Upper lobe of left lung (tissue), 6 donors: Measurements from ENCODE around the gene UBA1. TPM values are rescaled to one million over a fixed set of nuclear protein-coding genes. Genes with fewer than 3 reads are reported as not detected.

Experiments
- ATAC-seq, 2 donors: fragments of 200-7000 bp; cut with Tn5 transposase; one replicate each; pipeline ENCODE4 v1.9.1; 2022; ENCODE audit warnings: mild to moderate bottlenecking in 2 of 2, moderate library complexity in 2 of 2; ENCODE audit not compliant: low FRiP score in 2 of 2
- DNase-seq, 2 donors: peaks; one replicate each; pipeline ENCODE4 v3.0.0-alpha.2; 2019 to 2020
- H3K27ac ChIP-seq, 4 donors: fragments of 200-600 bp; sonication (generic); one replicate each; pipeline ENCODE4 v1.5.1; 2016 to 2019
- H3K27me3 ChIP-seq, 4 donors: fragments of 200-600 bp; sonication (generic); one replicate each; pipeline ENCODE4 v1.5.1; 2017 to 2019
- H3K36me3 ChIP-seq, 4 donors: fragments of 200-600 bp; sonication (generic); one replicate each; pipeline ENCODE4 v1.5.1; 2016 to 2019
- H3K4me1 ChIP-seq, 4 donors: fragments of 200-600 bp; sonication (generic); one replicate each; pipeline ENCODE4 v1.5.1; 2018 to 2019
- H3K4me3 ChIP-seq, 4 donors: fragments of 200-600 bp; sonication (generic); one replicate each; pipeline ENCODE4 v1.5.1; 2017 to 2019; ENCODE audit warnings: mild to moderate bottlenecking in 2 of 4, moderate library complexity in 1 of 4
- H3K9me3 ChIP-seq, 4 donors: fragments of 200-600 bp; sonication (generic); one replicate each; pipeline ENCODE4 v1.5.1; 2018 to 2019
- EP300 ChIP-seq, 4 donors: sonication (generic); formaldehyde crosslinking; IDR thresholded peaks; one replicate each; pipeline ENCODE4 v1.5.1; 2017; ENCODE audit warnings: antibody characterized with exemption in 4 of 4, control low read depth in 2 of 4
- POLR2A ChIP-seq, 4 donors: fragments of 450-650 bp; IDR thresholded peaks; one replicate each; pipeline ENCODE4 v1.5.1; 2016 to 2017; ENCODE audit warnings: antibody characterized with exemption in 4 of 4, mild to moderate bottlenecking in 2 of 4
- POLR2AphosphoS5 ChIP-seq, 2 donors: sonication (generic); formaldehyde crosslinking; IDR thresholded peaks; one replicate each; pipeline ENCODE4 v1.5.1; 2017; ENCODE audit warnings: antibody characterized with exemption in 2 of 2
- WGBS, 2 donors: methylation state at CpG; one replicate each; pipeline ENCODE4 v1.1.5; 2017 to 2018; 5-methylcytosine and 5-hydroxymethylcytosine counted together
- total RNA-seq, 6 donors: library from RNA; depleted of rRNA in 4 of 6; stranded (reverse); fragments of >200 nt in 4 of 6; gene quantifications; one replicate each; pipeline versions ENCODE4 v1.1.0 to v1.2.1, GENCODE V29; 2016 to 2021
- TF ChIP-seq, protein P1 (sequence below), 6 experiments: fragments of 450-650 bp in 4 of 6; fragments of 200-600 bp in 2 of 6; sonication (generic) in 2 of 6; IDR thresholded peaks; one replicate each; pipeline ENCODE4 v1.5.1; 2016 to 2019; ENCODE audit warnings: antibody characterized with exemption in 6 of 6
- donor health status: DM: no; HTN: no; CAD: no; lungs with moderate emphysema.
- donor health status: DM: no; HTN: yes; CAD: no; lungs with severe emphysema.

The UBA1 gene
- total RNA-seq, 6 donors from 2014 or later = 128 to 186 (median 173) TPM

DNA sequence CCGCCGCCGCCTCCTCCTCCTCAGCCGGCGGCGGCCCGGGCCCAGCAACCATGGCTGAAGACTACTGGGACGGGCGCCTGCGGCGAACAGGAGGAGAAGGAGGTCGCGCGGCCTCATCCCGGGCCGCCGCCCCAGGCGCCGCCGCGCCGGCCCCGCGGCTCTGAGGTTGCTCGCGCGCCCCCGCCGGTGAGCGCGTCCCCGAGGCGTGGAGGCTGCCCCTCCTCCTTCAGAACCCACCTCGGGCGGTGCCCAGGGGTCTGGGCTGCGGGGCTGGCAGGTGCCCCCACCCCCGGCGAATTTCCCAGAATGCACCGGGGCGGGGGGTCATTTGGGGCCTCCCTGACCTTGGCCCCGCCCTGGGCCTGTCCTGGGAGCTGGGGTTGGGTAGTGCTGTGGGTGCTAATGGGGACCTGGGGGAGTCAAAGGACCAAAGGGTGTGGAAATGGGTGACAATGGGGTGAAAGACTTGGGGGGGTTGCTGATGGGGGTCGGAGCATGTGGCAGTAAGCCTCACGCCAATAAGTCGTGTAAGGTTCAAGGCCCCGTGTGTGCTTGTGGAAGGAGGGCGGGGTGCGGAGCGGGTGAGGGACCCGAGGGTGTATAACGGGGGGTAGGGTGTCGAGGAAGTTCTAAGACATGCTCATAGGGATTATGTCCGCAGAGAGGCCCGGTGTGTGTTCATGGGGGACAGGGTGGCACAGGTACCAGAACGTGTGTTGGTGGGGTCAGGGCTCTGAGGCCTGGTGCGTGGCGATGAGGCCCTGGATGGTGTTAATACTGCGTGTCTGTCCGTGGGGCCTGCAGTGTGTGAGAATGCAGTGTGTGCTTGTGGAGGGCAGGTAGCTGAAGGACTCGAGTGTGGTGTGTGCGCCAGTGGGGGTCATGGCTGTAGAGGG lies 25.5 kb downstream of the UBA1 start:
- 1 to 29% methylated on average over 17 to 34 of the region's 60 CpGs for WGBS, 2 donors
- ATAC-seq (peak in 1 of 2 donors; percentile 39), DNase-seq (peak; percentile 57 to 89)
- peaks cover 0 to 37% (median 22%) of the 10 kb centered on the region in 4 donors for H3K36me3 ChIP-seq
- H3K4me3 ChIP-seq = peak overlapping the region; percentile 68 to 89 (median 80)
- H3K4me1 ChIP-seq = peaks cover 3 to 35% (median 19%) of the 10 kb centered on the region in 4 donors
- TF ChIP-seq EP300 (IDR thresholded peaks at IDR 0.05) (no peak), POLR2A (IDR thresholded peaks at IDR 0.05) (peak in 1 of 4 donors; percentile 62), POLR2AphosphoS5 (IDR thresholded peaks at IDR 0.05) (no peak)
- TF ChIP-seq, protein P1, sequence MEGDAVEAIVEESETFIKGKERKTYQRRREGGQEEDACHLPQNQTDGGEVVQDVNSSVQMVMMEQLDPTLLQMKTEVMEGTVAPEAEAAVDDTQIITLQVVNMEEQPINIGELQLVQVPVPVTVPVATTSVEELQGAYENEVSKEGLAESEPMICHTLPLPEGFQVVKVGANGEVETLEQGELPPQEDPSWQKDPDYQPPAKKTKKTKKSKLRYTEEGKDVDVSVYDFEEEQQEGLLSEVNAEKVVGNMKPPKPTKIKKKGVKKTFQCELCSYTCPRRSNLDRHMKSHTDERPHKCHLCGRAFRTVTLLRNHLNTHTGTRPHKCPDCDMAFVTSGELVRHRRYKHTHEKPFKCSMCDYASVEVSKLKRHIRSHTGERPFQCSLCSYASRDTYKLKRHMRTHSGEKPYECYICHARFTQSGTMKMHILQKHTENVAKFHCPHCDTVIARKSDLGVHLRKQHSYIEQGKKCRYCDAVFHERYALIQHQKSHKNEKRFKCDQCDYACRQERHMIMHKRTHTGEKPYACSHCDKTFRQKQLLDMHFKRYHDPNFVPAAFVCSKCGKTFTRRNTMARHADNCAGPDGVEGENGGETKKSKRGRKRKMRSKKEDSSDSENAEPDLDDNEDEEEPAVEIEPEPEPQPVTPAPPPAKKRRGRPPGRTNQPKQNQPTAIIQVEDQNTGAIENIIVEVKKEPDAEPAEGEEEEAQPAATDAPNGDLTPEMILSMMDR (IDR thresholded peaks at IDR 0.05) = no peak
- no peaks in the 10 kb centered on the region for H3K27me3 ChIP-seq
- H3K9me3 ChIP-seq = no peaks in the 10 kb centered on the region
- peak overlapping the region; percentile 96 to 98 (median 96) for H3K27ac ChIP-seq

DNA sequence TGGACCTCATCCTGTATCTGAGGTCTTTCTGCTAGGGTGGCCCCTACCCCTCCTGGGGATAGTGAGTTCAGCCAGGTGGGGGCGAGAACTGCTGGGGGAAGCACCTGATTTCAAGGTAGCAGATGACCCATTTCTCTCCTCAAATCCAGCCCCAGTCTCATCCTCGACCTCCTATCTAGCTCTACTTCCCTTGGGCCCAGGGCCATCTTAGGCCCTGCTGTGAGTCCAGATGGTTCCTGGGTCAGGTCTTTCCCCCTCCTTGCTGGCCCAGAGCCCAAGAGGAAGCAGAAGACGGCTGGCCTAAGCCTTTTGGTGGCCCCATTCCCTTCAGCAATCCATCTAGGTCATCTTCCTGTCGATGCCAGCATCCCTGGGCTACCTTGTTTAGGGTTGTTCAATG lies 28.1 kb downstream of the UBA1 start:
- DNase-seq = no peak

DNA sequence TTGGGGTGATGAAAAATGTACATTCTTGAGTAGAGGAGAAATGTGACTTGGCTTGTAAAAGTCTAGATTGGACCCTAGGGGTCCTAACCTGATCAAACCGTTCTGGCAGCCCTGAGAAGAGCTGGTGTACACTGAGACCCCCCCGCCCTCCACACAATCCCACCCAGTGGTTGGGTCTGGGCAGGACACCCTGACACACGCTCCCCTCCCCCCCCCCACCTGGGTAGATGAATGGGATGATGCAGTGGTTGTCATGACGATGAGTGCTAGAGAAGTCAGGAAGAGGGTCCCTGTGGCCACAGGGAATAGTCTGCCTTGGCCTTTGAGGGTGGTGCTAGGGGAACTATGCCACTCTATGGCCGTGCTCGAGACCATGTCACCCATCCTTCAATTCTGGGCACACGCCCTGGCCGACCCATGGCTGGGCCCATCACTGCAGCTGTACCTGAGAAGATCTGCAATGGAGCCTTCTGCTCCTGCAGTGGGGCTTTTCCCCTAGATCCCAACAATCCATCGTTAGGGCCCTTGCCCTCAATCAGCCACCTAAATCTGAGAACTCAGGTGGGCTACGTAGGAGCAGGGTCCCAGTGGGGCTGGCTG lies 29.2 kb downstream of the UBA1 start:
- Histone ChIP-seq H3K27ac (no peak overlapping the region), H3K36me3 (peaks cover 0 to 49% (median 35%) of the 10 kb centered on the region in 4 donors), H3K9me3 (no peaks in the 10 kb centered on the region), H3K4me1 (peaks cover 3 to 23% (median 13%) of the 10 kb centered on the region in 4 donors), H3K4me3 (no peak overlapping the region), H3K27me3 (no peaks in the 10 kb centered on the region)
- 90 to 96% methylated on average over 2 to 10 of the region's 10 CpGs for whole genome bisulfite sequencing, 2 donors
- TF ChIP-seq EP300 (IDR thresholded peaks at IDR 0.05) = no peak
- TF ChIP-seq, protein P1 (IDR thresholded peaks at IDR 0.05) = no peak
- TF ChIP-seq POLR2AphosphoS5 (IDR thresholded peaks at IDR 0.05) = no peak
- no peak for TF ChIP-seq POLR2A (IDR thresholded peaks at IDR 0.05)
- ATAC-seq (no peak), DNase-seq (no peak)

More for the DNA sequence above, 28.1 kb downstream of the UBA1 start:
- H3K4me3 ChIP-seq = no peak overlapping the region
- WGBS, 2 donors = 79% methylated on average over 4 of the region's 4 CpGs; no CpG with 5 or more reads in 1 of the 2 donors
- H3K4me1 ChIP-seq = peaks cover 3 to 32% (median 18%) of the 10 kb centered on the region in 4 donors
- no peak for ATAC-seq
- H3K9me3 ChIP-seq = no peaks in the 10 kb centered on the region
- no peak overlapping the region for H3K27ac ChIP-seq
- no peaks in the 10 kb centered on the region for H3K27me3 ChIP-seq
- H3K36me3 ChIP-seq = peaks cover 0 to 38% (median 30%) of the 10 kb centered on the region in 4 donors
- no peak for TF ChIP-seq POLR2AphosphoS5 (IDR thresholded peaks at IDR 0.05)
- TF ChIP-seq, protein P1 (IDR thresholded peaks at IDR 0.05) = no peak
- TF ChIP-seq POLR2A (IDR thresholded peaks at IDR 0.05) = no peak

DNA sequence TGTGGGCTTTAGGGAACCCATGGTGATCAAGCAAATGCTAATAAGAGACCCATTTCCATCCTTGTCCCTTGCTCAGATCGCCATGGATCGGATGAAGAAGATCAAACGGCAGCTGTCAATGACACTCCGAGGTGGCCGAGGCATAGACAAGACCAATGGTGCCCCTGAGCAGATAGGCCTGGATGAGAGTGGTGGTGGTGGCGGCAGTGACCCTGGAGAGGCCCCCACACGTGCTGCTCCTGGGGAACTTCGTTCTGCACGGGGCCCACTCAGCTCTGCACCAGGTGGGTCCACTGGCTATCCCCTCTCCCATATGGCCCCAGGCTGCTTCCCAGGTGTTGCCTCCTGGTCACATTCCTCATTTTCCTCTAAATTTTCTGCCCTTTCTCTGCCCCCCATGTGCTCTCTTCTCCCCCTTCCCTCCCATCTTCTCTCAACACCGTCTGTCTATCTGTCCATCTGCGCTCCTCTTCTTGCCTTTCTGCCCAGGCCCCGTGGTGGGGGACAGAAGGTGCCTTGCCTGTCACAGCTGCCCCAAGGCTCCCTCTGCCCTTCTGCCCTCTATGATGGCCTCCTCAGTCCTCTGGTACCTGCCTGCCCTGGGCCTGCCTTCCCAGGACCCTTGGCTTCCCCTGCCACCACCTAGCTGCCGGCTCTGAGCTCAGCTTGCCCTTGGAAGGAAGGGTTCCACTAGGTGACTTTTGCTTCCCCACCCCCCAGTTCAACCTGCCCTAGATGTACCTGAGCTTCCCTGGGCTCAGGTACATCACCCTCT lies 30.0 kb downstream of the UBA1 start:
- H3K36me3 ChIP-seq = peaks cover 0 to 54% (median 38%) of the 10 kb centered on the region in 4 donors
- H3K9me3 ChIP-seq = no peaks in the 10 kb centered on the region
- H3K4me1 ChIP-seq = peaks cover 3 to 23% (median 13%) of the 10 kb centered on the region in 4 donors
- 88 to 95% methylated on average over 7 to 13 of the region's 13 CpGs for WGBS, 2 donors
- H3K27ac ChIP-seq = no peak overlapping the region
- DNase-seq (no peak), ATAC-seq (no peak)
- H3K4me3 ChIP-seq = no peak overlapping the region
- H3K27me3 ChIP-seq = no peaks in the 10 kb centered on the region
- TF ChIP-seq EP300 (IDR thresholded peaks at IDR 0.05) (no peak), POLR2AphosphoS5 (IDR thresholded peaks at IDR 0.05) (no peak), POLR2A (IDR thresholded peaks at IDR 0.05) (no peak)
- TF ChIP-seq, protein P1 (IDR thresholded peaks at IDR 0.05) = no peak
